Fibroblast of lung (primary cell): ENCODE measurements around the gene RAET1E. TPM values are rescaled to one million over a fixed set of nuclear protein-coding genes. Genes with fewer than 3 reads are reported as not detected.
"Not testable (repeated sequence)": the region's sequence is repeated elsewhere in the genome, so short reads cannot be mapped to it uniquely, and the experiment has no call there.

Source experiments
- DNase-seq, 2 donors: peaks; one replicate each; pipeline versions ENCODE4 v3.0.0 to v3.0.0-alpha.2; 2010; ENCODE audit warnings: low read depth in 2 of 2
- H2AFZ ChIP-seq: 2 replicates; pipeline ENCODE4 v1.5.1; 2012; ENCODE audit warnings: low read length, control low read depth, inconsistent platforms
- H3K27ac ChIP-seq: 2 replicates; pipeline ENCODE4 v1.5.1; 2011; ENCODE audit warnings: low read length, control low read depth; ENCODE audit not compliant: insufficient read depth
- H3K27me3 ChIP-seq: 2 replicates; pipeline ENCODE4 v1.5.1; 2011; ENCODE audit warnings: mild to moderate bottlenecking, low read length; ENCODE audit not compliant: control insufficient read depth, insufficient read depth
- H3K36me3 ChIP-seq: 2 replicates; pipeline ENCODE4 v1.5.1; 2011; ENCODE audit warnings: low read length; ENCODE audit not compliant: control insufficient read depth, insufficient read depth
- H3K4me1 ChIP-seq: 2 replicates; pipeline ENCODE4 v1.5.1; 2011; ENCODE audit warnings: low read length; ENCODE audit not compliant: control insufficient read depth, insufficient read depth; ENCODE audit errors: extremely low read depth
- H3K4me2 ChIP-seq: 2 replicates; pipeline ENCODE4 v1.5.1; 2011; ENCODE audit warnings: low read length, control low read depth; ENCODE audit not compliant: insufficient read depth; ENCODE audit errors: extremely low read depth
- H3K4me3 ChIP-seq, 4 experiments: fragments of 200-600 bp in 1 of 4; sonication (generic) in 1 of 4; replicated peaks in 1 of 4; 2 replicates each; pipeline ENCODE4 v1.5.1; 2011 to 2016; ENCODE audit warnings: low read length in 4 of 4, low read depth in 3 of 4, mild to moderate bottlenecking in 3 of 4, control low read depth in 2 of 4, inconsistent platforms in 1 of 4, mixed read lengths in 1 of 4; ENCODE audit not compliant: insufficient read depth in 1 of 4; ENCODE audit errors: control extremely low read depth in 1 of 4
- H3K79me2 ChIP-seq: 2 replicates; pipeline ENCODE4 v1.5.1; 2012; ENCODE audit warnings: mild to moderate bottlenecking, low read length, inconsistent platforms; ENCODE audit not compliant: control insufficient read depth, insufficient read depth
- H3K9ac ChIP-seq: 2 replicates; pipeline ENCODE4 v1.5.1; 2011; ENCODE audit warnings: mild to moderate bottlenecking, low read length, control low read depth; ENCODE audit not compliant: insufficient read depth
- H3K9me3 ChIP-seq: 2 replicates; pipeline ENCODE4 v1.5.1; 2012; ENCODE audit warnings: low read depth, low read length; ENCODE audit not compliant: control insufficient read depth, insufficient read depth
- H4K20me1 ChIP-seq: 2 replicates; pipeline ENCODE4 v1.5.1; 2011; ENCODE audit warnings: low read length; ENCODE audit not compliant: control insufficient read depth, insufficient read depth; ENCODE audit errors: extremely low read depth
- CTCF ChIP-seq, 2 donors: IDR thresholded peaks in 1 of 2; conservative IDR thresholded peaks in 1 of 2; 1 replicate in 1 of 2; 2 replicates in 1 of 2; pipeline ENCODE4 v1.5.1; 2011 to 2012; ENCODE audit warnings: low read length in 2 of 2, control low read depth in 1 of 2, inconsistent platforms in 1 of 2, low read depth in 1 of 2, mild to moderate bottlenecking in 1 of 2
- EZH2 ChIP-seq: IDR thresholded peaks from 2 replicates; pipeline ENCODE4 v1.5.1; 2012; ENCODE audit warnings: low read length, control low read depth, mild to moderate bottlenecking; ENCODE audit errors: missing control alignments
- polyA plus RNA-seq, 2 donors: library from polyadenylated mRNA; depleted of rRNA in 1 of 2; stranded (reverse) in 1 of 2; unstranded in 1 of 2; fragments of >200 nt; gene quantifications; 2 replicates each; pipeline ENCODE4 v1.2.1, GENCODE V29; 2011 to 2012; ENCODE audit warnings: missing spikeins in 1 of 2
- total RNA-seq: library from RNA; depleted of rRNA; stranded (reverse); fragments of >200 nt; gene quantifications from 2 replicates; pipeline ENCODE4 v1.2.1, GENCODE V29; 2014

The RAET1E gene
- total and polyA plus RNA-seq, 2 donors (not counting 1 experiment from before 2014, with no cell fraction given): 0.12 to 1.5 TPM

GRCh38 chr6:149852180-149852579 lies 45.7 kb downstream of the RAET1E start:
- H3K36me3 ChIP-seq: peaks cover 2% of the 10 kb centered on the region
- H3K9me3 ChIP-seq: no peaks in the 10 kb centered on the region
- H3K27me3 ChIP-seq: no peaks in the 10 kb centered on the region
- no peaks in the 10 kb centered on the region for H4K20me1 ChIP-seq
- DNase-seq: peak in 1 of 2 donors; percentile 84
- H2AFZ ChIP-seq: no peak overlapping the region
- H3K27ac ChIP-seq: peak overlapping the region; percentile 14
- TF ChIP-seq CTCF (conservative IDR thresholded peaks at IDR 0.05 in 1 of 2, IDR thresholded peaks at IDR 0.05 in 1 of 2; ENCODE audit: low read depth in 1 of 2, low read length in 2 of 2): no peak
- TF ChIP-seq EZH2: no peak
- peaks cover 10% of the 10 kb centered on the region for H3K79me2 ChIP-seq
- no peak overlapping the region for H3K4me3 ChIP-seq
- peaks cover 27% of the 10 kb centered on the region for H3K4me1 ChIP-seq
- no peak overlapping the region for H3K9ac ChIP-seq
- H3K4me2 ChIP-seq: no peak overlapping the region

GRCh38 chr6:149851461-149852110 lies 46.3 kb downstream of the RAET1E start:
- no peak overlapping the region for H3K4me3 ChIP-seq
- H3K36me3 ChIP-seq: peaks cover 2% of the 10 kb centered on the region
- H3K4me1 ChIP-seq: peaks cover 29% of the 10 kb centered on the region
- H3K27ac ChIP-seq: peak overlapping the region; percentile 14
- no peak overlapping the region for H3K4me2 ChIP-seq
- no peak overlapping the region for H2AFZ ChIP-seq
- DNase-seq: peak; percentile 49 to 61
- TF ChIP-seq EZH2: no peak
- TF ChIP-seq CTCF (conservative IDR thresholded peaks at IDR 0.05 in 1 of 2, IDR thresholded peaks at IDR 0.05 in 1 of 2; ENCODE audit: low read depth in 1 of 2, low read length in 2 of 2): no peak
- H4K20me1 ChIP-seq: no peaks in the 10 kb centered on the region
- H3K9me3 ChIP-seq: no peaks in the 10 kb centered on the region
- no peaks in the 10 kb centered on the region for H3K27me3 ChIP-seq
- peaks cover 5% of the 10 kb centered on the region for H3K79me2 ChIP-seq
- H3K9ac ChIP-seq: no peak overlapping the region

- H3K9me3 ChIP-seq, H4K20me1 ChIP-seq, DNase-seq, H2AFZ ChIP-seq, H3K79me2 ChIP-seq, H3K4me2 ChIP-seq, H3K4me3 ChIP-seq, H3K27me3 ChIP-seq, H3K9ac ChIP-seq, H3K36me3 ChIP-seq: not testable (repeated sequence)
- peaks cover 38% of the 10 kb centered on the region for H3K4me1 ChIP-seq
- peak overlapping the region; percentile 71 for H3K27ac ChIP-seq
Observed at GRCh38 chr6:149848343-149848742, 49.6 kb downstream of the RAET1E start.

Other genes with a start within 250 kb of the RAET1E start
- gene KATNA1, start 249.4 kb downstream of the RAET1E start, total RNA-seq: 36.2 and 37.0 TPM in 2 replicates
- 22.5 and 27.9 TPM in 2 replicates for gene KATNA1, start 249.4 kb downstream of the RAET1E start, polyA plus RNA-seq
- gene LATS1, start 180.0 kb downstream of the RAET1E start, total RNA-seq: 7.4 and 8.6 TPM in 2 replicates
- gene LATS1, start 180.0 kb downstream of the RAET1E start, polyA plus RNA-seq: 14.5 and 20.3 TPM in 2 replicates
- 16.0 and 19.5 TPM in 2 replicates for gene NUP43, start 151.6 kb downstream of the RAET1E start, total RNA-seq
- gene NUP43, start 151.6 kb downstream of the RAET1E start, polyA plus RNA-seq: 23.7 and 26.0 TPM in 2 replicates
- 81.3 and 97.6 TPM in 2 replicates for gene PCMT1, start 148.4 kb downstream of the RAET1E start, total RNA-seq
- 172 and 181 TPM in 2 replicates for gene PCMT1, start 148.4 kb downstream of the RAET1E start, polyA plus RNA-seq
- gene LRP11, start 33.8 kb downstream of the RAET1E start, total RNA-seq: 54.7 and 89.5 TPM in 2 replicates
- gene LRP11, start 33.8 kb downstream of the RAET1E start, polyA plus RNA-seq: 43.3 and 58.4 TPM in 2 replicates
- gene RAET1G, start 25.0 kb upstream of the RAET1E start, total RNA-seq: 3.3 and 8.8 TPM in 2 replicates
- gene RAET1G, start 25.0 kb upstream of the RAET1E start, polyA plus RNA-seq: 3.3 and 8.9 TPM in 2 replicates
- 1.0 and 1.8 TPM in 2 replicates for gene ULBP2, start 43.9 kb upstream of the RAET1E start, total RNA-seq
- 6.9 and 10.0 TPM in 2 replicates for gene ULBP2, start 43.9 kb upstream of the RAET1E start, polyA plus RNA-seq
- 0.26 and 0.83 TPM in 2 replicates for gene ULBP1, start 65.8 kb upstream of the RAET1E start, total RNA-seq
- 1.1 and 2.1 TPM in 2 replicates for gene ULBP1, start 65.8 kb upstream of the RAET1E start, polyA plus RNA-seq
- not detected in 2 replicates for gene RAET1L, start 127.4 kb upstream of the RAET1E start, total RNA-seq
- not detected in 2 replicates for gene RAET1L, start 127.4 kb upstream of the RAET1E start, polyA plus RNA-seq
- 6.2 and 10.2 TPM in 2 replicates for gene ULBP3, start 171.0 kb upstream of the RAET1E start, total RNA-seq
- 18.8 and 28.8 TPM in 2 replicates for gene ULBP3, start 171.0 kb upstream of the RAET1E start, polyA plus RNA-seq
- 0.17 and 0.26 TPM in 2 replicates for gene PPP1R14C, start 244.9 kb upstream of the RAET1E start, total RNA-seq
- not detected in 2 replicates for gene PPP1R14C, start 244.9 kb upstream of the RAET1E start, polyA plus RNA-seq